ENCODE results near the gene MACROD2. TPM values are rescaled to one million over a fixed set of nuclear protein-coding genes. Genes with fewer than 3 reads are reported as not detected.

Gene MACROD2
- total RNA-seq, 1 experiment from 2014 or later = 1.6 TPM

GRCh38 chr20:14950633-14951032 lies 955.3 kb downstream of the MACROD2 start:
- Histone ChIP-seq H3K18ac (ENCODE audit: insufficient read length, low read depth, low read length) (no peak overlapping the region), H4K5ac (ENCODE audit: insufficient read length, low read depth, low read length) (no peak overlapping the region), H2AK5ac (ENCODE audit: insufficient read length, low read length) (no peak overlapping the region), H3K27me3 (ENCODE audit: insufficient read depth, low read length) (no peaks in the 10 kb centered on the region), H3K4me1 (ENCODE audit: insufficient read depth, low read length) (peaks cover 16% of the 10 kb centered on the region), H4K8ac (replicated peaks; ENCODE audit: insufficient read length, low read depth, low read length) (no peak overlapping the region), H3K79me1 (ENCODE audit: insufficient read depth, low read depth, low read length, poor library complexity, severe bottlenecking) (no peaks in the 10 kb centered on the region), H3K9me3 (ENCODE audit: control insufficient read depth, low read depth, low read length) (no peaks in the 10 kb centered on the region), H3T11ph (ENCODE audit: low read length) (no peak overlapping the region), H3K23ac (ENCODE audit: insufficient read length, low read depth, low read length) (no peak overlapping the region), H4K20me1 (ENCODE audit: control insufficient read depth, insufficient read depth, insufficient read length) (no peaks in the 10 kb centered on the region), H3K79me2 (ENCODE audit: insufficient read depth, low read length) (no peaks in the 10 kb centered on the region), H3K56ac (ENCODE audit: insufficient read length, low read depth, low read length) (no peak overlapping the region), H2BK5ac (ENCODE audit: insufficient read length, low read length) (no peak overlapping the region), H2AFZ (ENCODE audit: low read length) (no peak overlapping the region), H4K91ac (ENCODE audit: insufficient read length, low read depth, low read length) (no peak overlapping the region), H3K4me2 (ENCODE audit: insufficient read depth, insufficient read length, low read length) (no peak overlapping the region), H2BK15ac (ENCODE audit: low read depth, low read length) (no peak overlapping the region), H3K9ac (ENCODE audit: extremely low read depth, insufficient read length, low read length) (no peak overlapping the region), H2BK12ac (ENCODE audit: insufficient read length, low read depth, low read length) (no peak overlapping the region), H2BK20ac (ENCODE audit: low read depth, low read length, poor library complexity, severe bottlenecking) (no peak overlapping the region), H3K4ac (ENCODE audit: low read depth, low read length) (no peak overlapping the region), H2BK120ac (ENCODE audit: low read depth, low read length, poor library complexity, severe bottlenecking) (no peak overlapping the region), H3K14ac (ENCODE audit: insufficient read depth, low read length) (no peak overlapping the region), H3K27ac (ENCODE audit: insufficient read length, low read depth, low read length) (no peak overlapping the region), H3K23me2 (ENCODE audit: insufficient read length, low read depth, low read length, poor library complexity, severe bottlenecking) (no peaks in the 10 kb centered on the region)
- TF ChIP-seq CTCF (conservative IDR thresholded peaks at IDR 0.05) = no peak
- no peaks in the 10 kb centered on the region for H3K27me3 Mint-ChIP-seq (ENCODE audit: low read depth)
- no CpG with 5 or more reads among the region's 1 CpG for WGBS (ENCODE audit: extremely low coverage, insufficient read length, low lambda C conversion rate)
- H3K27ac Mint-ChIP-seq = peak overlapping the region; percentile 0 to 94 (median 86); a peak in 4 of 7 replicates
- H3K4me3 Mint-ChIP-seq = no peak overlapping the region
- peaks cover 46 to 50% of the 10 kb centered on the region in 2 experiments for H3K4me1 Mint-ChIP-seq
- no peaks in the 10 kb centered on the region for H3K9me3 Mint-ChIP-seq
- no peak for DNase-seq
- H3K36me3 Mint-ChIP-seq (ENCODE audit: insufficient read depth in 1 of 3, low read depth in 3 of 3) = no peaks in the 10 kb centered on the region; a peak in 2 of 7 replicates

Data from H9 (cell line).